WI38 (cell line): ENCODE data around the gene DDX28.

ENCODE experiments used
- H3K4me3 ChIP-seq: 2 replicates; pipeline ENCODE4 v1.5.1; 2011; ENCODE audit warnings: low read depth, mild to moderate bottlenecking, control low read depth, low read length
- CTCF ChIP-seq: IDR thresholded peaks from 2 replicates; pipeline ENCODE4 v1.5.1; 2012; ENCODE audit warnings: low read depth, mild to moderate bottlenecking, control low read depth, low read length

Gene DDX28

GRCh38 chr16:67990018-67990386 is 33.0 kb downstream of the DDX28 start:
- no peak for TF ChIP-seq CTCF

GRCh38 chr16:67989322-67990017 is 33.6 kb downstream of the DDX28 start:
- TF ChIP-seq CTCF = no peak
- no peak overlapping the region for H3K4me3 ChIP-seq

More at GRCh38 chr16:67990018-67990386, 33.0 kb downstream of the DDX28 start:
- no peak overlapping the region for H3K4me3 ChIP-seq

GRCh38 chr16:67988675-67989074 is 34.4 kb downstream of the DDX28 start:
- TF ChIP-seq CTCF = no peak
- no peak overlapping the region for H3K4me3 ChIP-seq

GRCh38 chr16:67987460-67988160 is 35.4 kb downstream of the DDX28 start:
- TF ChIP-seq CTCF = no peak

GRCh38 chr16:67986949-67987348 is 36.1 kb downstream of the DDX28 start:
- no peak for TF ChIP-seq CTCF
- no peak overlapping the region for H3K4me3 ChIP-seq

More at GRCh38 chr16:67987460-67988160, 35.4 kb downstream of the DDX28 start:
- H3K4me3 ChIP-seq = no peak overlapping the region

- no peak overlapping the region for H3K4me3 ChIP-seq
- TF ChIP-seq CTCF = no peak
Measured at GRCh38 chr16:67982011-67982696, 40.9 kb downstream of the DDX28 start.
